ENCODE results near the gene C16orf87.
"Not testable (repeated sequence)": the region's sequence is repeated elsewhere in the genome, so short reads cannot be mapped to it uniquely, and the experiment has no call there.

The C16orf87 gene, protein sequence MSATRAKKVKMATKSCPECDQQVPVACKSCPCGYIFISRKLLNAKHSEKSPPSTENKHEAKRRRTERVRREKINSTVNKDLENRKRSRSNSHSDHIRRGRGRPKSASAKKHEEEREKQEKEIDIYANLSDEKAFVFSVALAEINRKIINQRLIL

DNA sequence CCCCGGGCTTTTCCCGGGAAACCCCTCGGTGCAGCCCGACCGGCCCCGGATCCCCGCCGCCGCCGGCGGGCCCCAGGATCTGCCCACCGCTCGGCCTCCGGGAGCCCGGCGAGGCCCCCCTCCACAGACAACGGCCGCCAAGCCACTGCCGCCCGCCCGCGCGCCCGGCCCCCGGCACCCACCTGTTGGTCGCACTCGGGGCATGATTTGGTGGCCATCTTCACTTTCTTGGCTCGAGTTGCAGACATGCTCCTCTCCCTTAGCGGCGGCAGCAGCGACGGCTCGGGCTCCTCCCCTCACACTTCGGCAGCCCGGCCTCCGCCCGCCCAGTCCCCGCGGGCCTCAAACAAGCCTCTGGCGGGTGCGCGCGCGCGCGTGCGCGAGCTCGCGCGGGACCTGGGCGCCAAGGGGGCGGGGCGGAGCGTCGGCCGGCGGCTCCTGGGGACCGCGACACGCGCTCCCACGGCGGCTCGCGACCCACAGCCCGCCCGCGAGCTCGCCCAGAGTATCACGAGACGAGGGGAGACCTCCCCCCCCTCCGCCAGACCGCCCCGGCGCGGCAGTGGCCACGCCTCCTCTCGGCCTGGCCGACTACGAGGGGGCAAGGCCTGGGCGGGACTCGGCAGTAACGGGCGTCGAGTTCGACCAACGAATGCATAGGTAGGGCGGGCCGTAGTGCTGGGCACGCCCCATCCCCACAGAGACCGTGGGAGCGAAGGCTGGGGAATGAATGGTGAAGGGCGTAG, at the start of gene C16orf87:
Gene C16orf87, minus strand, starts transcription at position 279 of the 746 bp plus-strand sequence. Its CDS starts 31 bp downstream, at position 248.
- in situ Hi-C loops (cut with HindIII; ENCODE audit: low pct_ligation_motif_present, low pct_unique_long_range_greater_than_20kb, low sequenced_read_pairs), result no loop called here

DNA sequence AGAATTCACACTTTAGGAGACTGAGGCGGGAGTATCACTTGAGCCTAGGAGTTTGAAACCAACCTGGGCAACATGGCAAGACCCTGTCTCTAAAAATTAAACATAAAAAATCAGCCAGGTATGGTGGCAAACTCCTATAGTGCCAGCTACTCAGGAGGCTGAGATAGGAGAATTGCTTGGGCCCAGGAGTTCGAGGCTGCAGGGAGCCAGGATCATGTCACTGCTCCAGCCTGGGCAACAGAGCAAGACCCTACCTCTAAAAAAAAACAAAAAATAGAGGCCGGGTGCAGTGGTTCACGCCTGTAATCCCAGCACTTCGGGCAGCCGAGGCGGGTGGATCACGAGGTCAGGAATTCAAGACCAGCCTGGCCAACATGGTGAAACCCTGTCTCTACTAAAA, 44.3 kb upstream of the C16orf87 start:
- in situ Hi-C loops (cut with HindIII; ENCODE audit: low pct_ligation_motif_present, low pct_unique_long_range_greater_than_20kb, low sequenced_read_pairs), result no loop called here
- DNase-seq, result no peak

More for the DNA sequence above, at the start of gene C16orf87:
- DNase-seq, result peak; percentile 96

DNA sequence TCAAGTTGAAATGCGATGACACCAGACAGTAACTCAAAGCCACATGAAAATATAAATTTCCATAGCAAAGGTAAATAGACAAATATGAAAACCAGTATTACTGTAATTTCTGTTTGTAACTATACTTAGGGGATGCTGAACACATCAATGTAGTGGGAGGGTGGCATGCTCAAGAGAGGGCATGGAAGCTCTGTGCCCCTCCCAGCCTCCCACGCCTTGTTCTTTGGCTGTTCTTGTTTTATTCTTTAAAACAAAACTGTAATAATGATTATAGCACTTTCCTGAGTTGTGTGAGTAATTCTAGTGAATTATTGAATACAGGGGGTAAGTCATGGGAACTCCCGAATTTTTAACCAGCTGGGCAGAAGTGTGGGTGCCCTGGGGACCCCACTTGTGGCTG, 42.2 kb upstream of the C16orf87 start:
- DNase-seq, result no peak
- in situ Hi-C loops (cut with HindIII; ENCODE audit: low pct_ligation_motif_present, low pct_unique_long_range_greater_than_20kb, low sequenced_read_pairs), result no loop called here

DNA sequence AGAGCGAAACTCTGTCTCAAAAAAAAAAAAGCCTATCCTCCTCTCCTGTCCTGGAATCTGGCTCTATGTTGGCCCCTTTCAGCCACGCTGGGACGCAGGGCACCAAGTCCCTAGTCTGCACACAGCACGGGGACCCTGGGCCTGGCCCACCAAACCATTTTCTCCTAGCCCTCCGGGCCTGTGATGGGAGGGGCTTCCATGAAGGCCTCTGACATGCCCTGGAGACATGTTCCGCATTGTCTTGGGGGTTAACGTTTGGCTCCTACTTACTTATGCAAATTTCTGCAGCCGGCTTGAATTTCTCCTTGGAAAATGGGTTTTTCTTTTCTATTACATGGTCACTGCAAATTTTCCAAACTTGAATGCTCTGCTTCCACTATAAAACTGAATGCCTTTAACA, 40.6 kb upstream of the C16orf87 start:
- DNase-seq, result no peak
- in situ Hi-C loops (cut with HindIII; ENCODE audit: low pct_ligation_motif_present, low pct_unique_long_range_greater_than_20kb, low sequenced_read_pairs), result no loop called here

DNA sequence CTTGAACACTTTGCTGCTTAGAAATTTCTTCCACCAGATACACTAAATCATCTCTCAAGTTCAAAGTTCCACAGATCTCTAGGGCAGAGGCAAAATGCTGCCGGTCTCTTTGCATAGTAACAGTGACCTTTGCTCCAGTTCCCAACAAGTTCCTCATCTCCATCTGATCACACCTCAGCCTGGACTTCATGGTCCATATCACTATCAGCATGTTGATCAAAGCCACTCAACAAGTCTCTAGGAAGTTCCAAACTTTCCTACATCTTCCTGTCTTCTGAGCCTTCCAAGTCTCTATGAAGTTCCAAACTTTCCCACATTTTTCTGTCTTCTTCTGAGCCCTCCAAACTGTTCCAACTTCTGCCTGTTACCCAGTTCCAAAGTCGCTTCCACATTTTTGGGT, 37.9 kb upstream of the C16orf87 start:
- DNase-seq, result not testable (repeated sequence)

DNA sequence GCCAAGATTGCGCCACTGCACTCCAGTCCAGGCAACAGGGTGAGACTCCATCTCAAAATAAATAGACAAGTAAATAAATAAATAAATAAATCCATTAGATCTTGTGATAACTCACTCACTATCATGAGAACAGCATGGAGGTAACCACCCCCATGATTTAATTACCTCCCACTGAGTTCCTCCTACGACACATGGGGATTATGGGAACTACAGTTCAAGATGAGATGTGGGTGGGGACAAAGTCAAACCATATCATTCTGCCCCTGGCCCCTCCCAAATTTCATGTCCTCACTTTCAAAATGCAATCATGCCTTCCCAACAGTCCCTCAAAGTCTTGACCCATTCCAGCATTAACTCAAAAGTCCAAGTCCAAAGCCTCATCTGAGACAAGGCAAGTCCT, 36.5 kb upstream of the C16orf87 start:
- DNase-seq; in situ Hi-C loops (cut with HindIII; ENCODE audit: low pct_ligation_motif_present, low pct_unique_long_range_greater_than_20kb, low sequenced_read_pairs): not testable (repeated sequence)

More for the DNA sequence above, 37.9 kb upstream of the C16orf87 start:
- in situ Hi-C loops (cut with HindIII; ENCODE audit: low pct_ligation_motif_present, low pct_unique_long_range_greater_than_20kb, low sequenced_read_pairs), result not testable (repeated sequence)

DNA sequence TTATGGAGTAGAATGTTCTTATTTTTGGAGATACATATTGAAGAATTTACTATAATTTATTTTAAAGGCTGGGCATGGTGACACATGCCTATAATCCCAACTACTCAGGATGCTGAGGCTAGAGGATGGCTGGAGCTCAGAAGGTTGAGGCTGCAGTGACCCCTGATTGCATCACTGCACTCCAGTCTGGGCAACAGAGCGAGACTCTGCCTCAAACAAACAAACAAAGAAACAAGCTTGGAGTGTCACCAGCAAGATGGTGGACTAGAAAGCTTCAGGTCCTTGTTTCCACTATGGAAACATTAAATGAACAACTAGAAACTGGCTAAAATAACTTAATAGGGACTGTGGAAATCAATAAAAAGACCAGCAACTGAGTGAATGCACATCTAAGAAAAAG, 35.3 kb upstream of the C16orf87 start:
- no peak for DNase-seq
- in situ Hi-C loops (cut with HindIII; ENCODE audit: low pct_ligation_motif_present, low pct_unique_long_range_greater_than_20kb, low sequenced_read_pairs), result no loop called here

DNA sequence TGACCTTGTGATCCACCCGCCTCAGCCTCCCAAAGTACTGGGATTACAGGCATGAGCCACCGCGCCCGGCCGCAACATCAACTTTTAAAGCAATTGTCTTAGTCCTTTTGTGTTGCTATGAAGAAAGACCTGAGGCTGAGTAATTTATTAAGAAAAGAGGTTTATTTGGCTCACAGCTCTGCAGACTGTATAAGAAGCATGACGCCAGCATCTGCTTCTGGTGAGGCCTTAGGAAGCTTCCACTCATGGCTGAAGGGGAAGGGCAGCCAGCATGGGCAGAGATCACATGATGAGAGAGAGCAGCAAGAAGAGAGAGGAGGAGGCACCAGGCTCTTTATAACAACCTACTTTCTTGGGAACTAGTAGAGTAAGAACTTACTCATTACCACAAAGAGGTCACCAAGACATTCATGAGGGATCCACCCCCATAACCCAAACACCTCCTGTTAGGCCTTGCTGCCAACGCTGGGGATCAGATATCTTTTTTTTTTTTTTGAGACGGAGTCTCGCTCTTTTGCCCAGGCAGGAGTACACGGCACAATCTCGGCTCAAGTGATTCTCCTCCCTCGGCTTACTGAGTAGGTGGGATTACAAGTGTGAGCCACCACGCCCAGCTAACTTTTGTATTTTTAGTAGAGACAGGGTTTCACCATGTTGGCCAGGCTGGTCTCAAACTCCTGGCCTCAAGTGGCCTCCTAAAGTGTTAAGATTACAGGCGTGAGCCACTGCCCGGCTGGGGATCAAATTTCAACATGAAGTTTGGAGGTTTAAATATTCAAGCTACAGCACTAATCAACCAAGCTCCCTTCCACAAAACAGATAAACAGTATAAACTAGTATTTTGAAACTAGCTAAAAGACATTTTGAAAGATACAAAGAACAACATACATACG, 31.8 kb upstream of the C16orf87 start:
- in situ Hi-C loops (cut with HindIII; ENCODE audit: low pct_ligation_motif_present, low pct_unique_long_range_greater_than_20kb, low sequenced_read_pairs), result no loop called here
- no peak for DNase-seq

DNA sequence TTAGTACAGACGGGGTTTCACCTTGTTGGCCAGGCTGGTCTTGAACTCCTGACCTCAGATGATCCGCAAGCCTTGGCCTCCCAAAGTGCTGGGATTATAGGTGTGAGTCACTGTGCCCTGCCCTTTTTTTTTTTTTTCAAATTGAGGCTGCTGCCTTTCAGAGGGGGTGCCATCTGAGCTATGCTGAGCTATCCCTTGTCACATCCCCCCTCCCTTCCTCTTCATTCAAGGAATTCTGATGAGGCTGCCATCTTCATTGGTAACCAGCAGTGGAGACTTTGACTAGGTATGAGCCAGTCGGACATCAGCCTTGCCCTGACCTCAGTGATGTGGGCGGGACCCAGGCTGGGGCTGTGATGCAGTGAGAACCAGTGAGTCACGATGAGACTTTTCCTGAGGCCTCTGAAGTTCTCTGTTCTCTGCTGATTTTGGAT, 28.8 kb upstream of the C16orf87 start:
- in situ Hi-C loops (cut with HindIII; ENCODE audit: low pct_ligation_motif_present, low pct_unique_long_range_greater_than_20kb, low sequenced_read_pairs), result no loop called here
- DNase-seq, result peak; percentile 91

DNA sequence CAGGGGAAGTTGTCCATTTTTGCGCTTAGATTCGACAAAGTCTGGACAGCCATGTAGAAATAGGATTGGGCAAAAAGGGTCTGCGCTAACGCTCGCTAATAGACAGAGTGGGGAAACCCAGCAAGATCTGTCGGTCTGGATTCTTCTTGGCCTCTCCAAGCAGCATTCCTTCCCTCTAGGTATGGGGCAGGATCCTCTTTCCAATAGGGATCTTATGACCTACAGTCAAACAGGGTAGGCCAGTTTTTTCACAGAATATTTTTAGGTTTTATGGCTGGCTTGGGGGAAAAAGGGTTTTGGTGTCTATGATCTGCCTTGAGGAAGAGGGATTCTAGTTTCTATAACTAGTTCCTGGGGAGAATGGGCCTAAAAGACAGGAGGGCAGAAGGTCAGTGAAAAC, 27.2 kb upstream of the C16orf87 start:
- in situ Hi-C loops (cut with HindIII; ENCODE audit: low pct_ligation_motif_present, low pct_unique_long_range_greater_than_20kb, low sequenced_read_pairs), result no loop called here
- DNase-seq, result no peak

DNA sequence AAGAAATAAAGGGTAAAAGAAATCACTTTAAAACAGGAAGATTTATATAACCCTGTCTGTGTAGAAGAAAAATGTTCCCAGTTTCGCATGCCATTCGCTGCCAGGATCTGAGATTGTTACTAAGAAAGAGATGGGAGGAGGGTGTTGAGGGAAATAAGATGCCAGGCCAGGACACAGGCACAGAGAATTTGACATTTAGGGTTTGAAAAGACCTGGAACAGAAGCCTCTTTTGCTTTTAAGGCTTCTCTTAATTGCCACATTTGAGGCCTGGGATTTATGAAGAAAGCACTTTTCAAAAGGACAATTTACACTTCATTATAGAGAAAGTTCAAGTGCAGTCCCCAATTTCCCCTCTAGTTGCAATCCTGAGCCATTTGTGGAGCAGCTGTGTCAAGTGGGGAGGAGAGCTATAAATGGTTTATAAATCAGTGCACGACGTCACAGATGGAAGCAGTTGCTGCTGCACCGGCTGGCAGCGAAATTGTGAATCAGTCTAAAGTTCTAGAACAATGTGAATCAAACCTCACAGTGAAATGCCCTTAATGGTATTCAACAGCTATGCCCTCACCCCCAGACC, 26.5 kb upstream of the C16orf87 start:
- peak; percentile 79 for DNase-seq
- in situ Hi-C loops (cut with HindIII; ENCODE audit: low pct_ligation_motif_present, low pct_unique_long_range_greater_than_20kb, low sequenced_read_pairs), result no loop called here

DNA sequence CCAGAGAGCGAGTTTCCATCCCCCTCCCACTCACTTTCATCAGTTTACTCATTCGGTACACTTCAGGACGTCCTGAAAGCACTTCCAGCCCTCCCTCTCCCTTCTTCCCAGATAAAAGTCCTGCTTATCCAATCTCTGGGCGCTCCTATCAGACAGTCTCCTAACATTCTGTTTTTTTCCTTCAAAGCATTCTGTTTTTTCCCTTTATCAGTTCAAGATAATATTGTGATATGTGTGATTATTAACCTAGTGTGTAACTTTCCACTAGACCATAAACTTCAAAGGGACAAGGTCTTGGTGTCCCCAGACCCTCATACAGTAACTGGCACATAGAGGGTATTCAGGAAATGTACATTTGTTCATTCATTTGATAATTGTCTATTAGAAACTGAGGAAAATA, 24.4 kb upstream of the C16orf87 start:
- in situ Hi-C loops (cut with HindIII; ENCODE audit: low pct_ligation_motif_present, low pct_unique_long_range_greater_than_20kb, low sequenced_read_pairs), result no loop called here
- DNase-seq, result no peak

DNA sequence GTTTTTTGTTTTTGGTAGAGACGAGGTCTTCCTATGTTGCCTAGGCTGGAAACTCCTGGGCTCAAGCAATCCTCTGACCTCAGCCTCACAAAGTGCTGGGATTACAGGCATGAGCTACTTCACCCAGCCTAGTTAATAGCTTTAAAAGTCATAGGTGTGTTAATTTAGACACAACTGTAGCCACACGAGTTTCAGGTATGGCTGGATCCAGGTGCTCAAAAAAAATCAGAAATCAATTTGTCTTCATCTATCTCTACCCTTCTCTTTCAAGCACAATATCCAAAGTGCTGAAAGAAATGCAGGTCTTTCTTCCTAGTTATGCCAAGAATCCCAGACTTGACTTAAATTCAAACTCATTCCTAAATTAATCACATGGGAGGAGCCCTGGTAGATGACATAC, 23.9 kb upstream of the C16orf87 start:
- in situ Hi-C loops (cut with HindIII; ENCODE audit: low pct_ligation_motif_present, low pct_unique_long_range_greater_than_20kb, low sequenced_read_pairs), result no loop called here
- DNase-seq, result no peak

DNA sequence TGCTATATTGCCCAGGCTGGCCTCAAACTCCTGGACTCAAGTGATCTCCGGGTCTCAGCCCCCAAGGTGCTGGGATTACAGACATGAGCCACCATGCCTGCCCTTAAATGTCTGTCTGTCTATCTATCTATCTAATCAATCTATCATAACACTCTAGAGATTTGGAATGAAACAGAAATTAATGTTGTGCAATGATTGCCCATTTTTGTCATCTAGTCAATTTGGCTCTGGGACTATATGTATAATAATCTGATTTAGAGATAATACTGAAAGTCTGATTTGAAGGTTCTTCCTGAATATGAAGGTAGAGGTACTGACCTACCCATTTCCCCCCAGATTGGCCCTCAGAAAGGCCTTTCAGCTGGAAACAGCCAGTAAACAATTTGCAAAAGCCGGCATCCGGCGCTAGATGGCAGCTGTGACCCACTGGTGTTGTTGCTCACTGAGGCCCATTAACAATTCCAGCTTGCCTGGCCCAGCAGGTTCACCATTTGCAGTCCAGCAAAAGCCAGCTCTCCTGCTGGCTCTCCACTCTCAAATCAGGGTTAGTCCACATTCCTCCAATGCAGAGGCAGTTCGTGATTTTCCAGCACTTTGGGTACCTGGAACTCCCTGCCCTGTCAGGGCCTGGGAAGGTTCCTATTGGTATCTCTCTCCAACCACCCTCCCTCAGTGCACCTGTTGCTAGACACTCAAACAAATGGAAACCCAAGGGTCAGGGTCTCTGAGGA, 22.9 kb upstream of the C16orf87 start:
- DNase-seq, result peak; percentile 75
- in situ Hi-C loops (cut with HindIII; ENCODE audit: low pct_ligation_motif_present, low pct_unique_long_range_greater_than_20kb, low sequenced_read_pairs), result no loop called here

DNA sequence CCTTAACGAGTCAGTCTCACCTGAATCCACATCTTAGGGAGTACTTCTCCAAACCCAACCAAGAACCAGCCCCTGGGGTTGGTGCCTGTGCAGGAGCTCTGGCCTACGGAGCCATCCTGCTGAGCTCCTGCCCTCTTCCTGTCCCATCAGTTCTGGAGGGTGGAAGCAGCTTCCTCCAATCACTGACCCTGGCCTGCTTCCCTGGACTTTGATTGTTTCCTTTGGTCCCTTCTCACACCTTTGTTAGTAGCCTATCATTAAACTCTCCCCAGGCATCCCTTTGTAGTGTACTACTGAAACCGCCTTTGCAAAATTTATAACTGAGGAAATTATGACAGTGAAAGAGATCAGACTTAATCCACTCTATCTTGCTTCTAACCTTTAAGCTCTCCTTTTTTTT, 21.1 kb upstream of the C16orf87 start:
- DNase-seq, result no peak
- in situ Hi-C loops (cut with HindIII; ENCODE audit: low pct_ligation_motif_present, low pct_unique_long_range_greater_than_20kb, low sequenced_read_pairs), result no loop called here

DNA sequence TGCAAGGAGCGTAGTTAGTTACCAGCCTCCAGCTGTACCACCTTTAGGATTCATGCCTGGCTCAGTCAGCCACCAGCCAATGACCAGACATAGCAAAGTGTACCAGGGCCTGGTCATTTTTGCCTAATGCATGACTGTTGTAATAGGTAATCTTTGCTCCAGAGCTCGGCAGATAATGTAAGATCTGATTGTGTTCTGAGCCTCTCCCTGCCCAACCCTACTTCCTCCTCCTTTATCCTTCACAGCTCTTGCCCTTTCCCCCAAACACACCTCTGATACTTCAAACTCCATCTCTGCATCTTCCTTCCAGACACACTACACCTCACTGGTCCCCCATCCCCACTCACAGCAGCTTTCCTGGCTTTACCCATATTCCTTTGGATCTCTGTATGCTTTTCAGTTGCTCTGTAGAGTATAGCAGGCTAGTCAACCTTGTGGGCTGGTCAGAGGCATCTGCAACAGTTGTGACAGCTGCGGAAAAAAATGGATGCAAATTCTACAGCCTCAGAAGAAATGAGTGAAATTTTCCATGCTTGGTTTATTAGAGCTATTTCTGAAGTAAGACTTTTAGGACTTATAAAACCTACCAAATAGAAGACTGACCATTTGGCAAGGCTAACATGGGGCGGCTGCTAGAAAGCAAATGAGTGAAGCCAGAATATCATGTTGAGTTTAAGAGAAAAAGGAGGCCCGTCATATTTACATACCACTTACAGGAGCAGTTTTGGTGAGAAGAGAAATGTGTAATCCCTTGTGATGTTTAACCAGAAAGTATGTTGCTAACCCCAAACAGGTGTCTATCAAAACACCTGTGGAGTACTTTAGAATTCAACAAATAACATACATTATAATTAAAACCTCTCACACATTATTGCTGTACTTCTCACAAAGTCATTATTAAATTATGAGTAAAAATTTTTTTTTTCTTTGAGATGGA, 19.9 kb upstream of the C16orf87 start:
- in situ Hi-C loops (cut with HindIII; ENCODE audit: low pct_ligation_motif_present, low pct_unique_long_range_greater_than_20kb, low sequenced_read_pairs), result no loop called here
- DNase-seq, result no peak

Measured in ACHN (cell line).